ENCODE results near the gene PDIA5.
A peak's percentile ranks its signal among the peaks of the same experiment; 100 is the strongest.

PDIA5 gene

DNA sequence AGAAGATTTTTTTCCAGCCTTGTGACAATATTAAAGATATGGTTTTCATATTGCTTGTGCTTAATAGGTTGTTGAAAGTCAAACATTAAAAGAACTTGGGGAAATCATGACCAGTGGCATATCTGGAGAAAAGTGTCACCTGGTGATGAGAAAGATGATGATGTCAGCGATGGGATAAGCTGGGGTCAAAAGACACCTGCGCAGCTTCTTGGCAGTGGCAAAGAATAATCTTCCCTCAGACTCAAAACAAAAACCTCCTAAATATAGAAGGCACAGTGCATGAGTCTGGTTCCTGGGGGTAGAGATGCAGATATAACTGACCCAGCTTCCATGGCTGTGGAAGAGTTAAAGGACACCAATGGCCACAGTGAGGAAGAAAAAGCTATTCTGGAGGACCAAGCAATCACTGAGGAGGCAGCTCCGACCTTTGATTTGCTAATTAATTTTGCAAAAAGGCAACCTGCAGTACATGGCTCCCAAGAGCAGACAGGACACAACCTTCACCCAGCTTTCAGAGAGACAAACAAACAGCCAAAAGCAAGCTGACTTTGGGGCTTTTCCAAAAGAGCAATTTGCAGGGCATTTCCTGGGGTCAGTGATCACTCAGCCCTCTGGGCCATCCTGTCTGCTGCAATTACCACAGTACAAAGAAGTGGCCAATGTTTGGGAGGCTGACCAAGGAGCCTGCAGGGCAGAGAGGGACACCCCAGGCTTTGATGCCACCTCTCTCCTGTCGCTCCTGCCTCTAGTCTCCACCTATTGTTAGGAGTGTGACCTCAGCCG is 21.7 kb upstream of the PDIA5 start:
- DNase-seq, result no peak

DNA sequence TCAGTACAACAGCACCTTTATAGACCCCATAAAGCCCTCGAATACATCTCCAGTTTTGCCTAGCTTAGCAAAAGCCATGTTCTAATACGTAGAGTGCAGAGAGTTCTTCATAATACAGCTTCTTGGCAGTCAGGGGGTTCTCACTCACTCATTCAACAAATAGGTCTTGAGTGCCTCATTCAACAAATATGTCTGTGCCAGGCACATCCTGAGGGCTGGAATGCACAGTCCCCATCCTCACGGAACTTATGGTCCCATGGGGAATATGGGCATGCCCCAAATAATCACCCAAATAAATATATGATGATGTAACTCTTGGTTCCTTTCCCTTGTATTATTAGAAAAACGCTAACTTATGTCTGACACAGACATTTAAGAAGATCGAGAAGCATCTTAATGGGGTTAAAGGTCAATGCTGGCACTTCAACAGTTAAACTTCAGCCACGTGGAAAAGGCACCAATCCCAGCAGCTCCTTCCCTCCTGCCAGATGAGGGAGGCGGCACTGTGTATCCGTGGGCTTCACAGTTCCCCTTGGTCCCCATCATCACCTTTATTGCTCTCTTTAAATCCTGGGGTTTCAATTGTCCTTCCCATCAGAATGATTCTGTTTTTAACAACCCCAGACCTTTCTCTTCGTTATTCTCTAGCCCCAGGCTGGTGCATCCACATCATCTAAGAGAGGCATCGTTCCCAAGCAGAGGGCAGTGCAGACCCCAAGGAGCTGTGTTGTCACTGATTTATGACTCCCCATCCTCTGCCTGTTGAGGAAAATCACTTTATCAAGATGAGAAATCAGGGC is 20.4 kb upstream of the PDIA5 start:
- DNase-seq, result peak; percentile 77

DNA sequence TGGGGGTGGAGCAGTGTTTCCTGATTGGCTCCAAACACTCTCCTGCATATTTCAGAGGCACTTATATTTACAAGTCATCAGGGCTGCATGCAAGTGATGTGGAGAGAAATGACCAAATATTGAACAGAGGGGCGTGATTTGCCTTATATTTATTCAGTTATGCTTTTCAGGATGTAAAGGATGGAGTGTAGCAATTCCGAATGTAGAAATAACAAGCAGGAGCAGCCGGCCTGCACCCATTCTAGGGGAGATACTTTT is 19.8 kb upstream of the PDIA5 start:
- DNase-seq, result no peak

DNA sequence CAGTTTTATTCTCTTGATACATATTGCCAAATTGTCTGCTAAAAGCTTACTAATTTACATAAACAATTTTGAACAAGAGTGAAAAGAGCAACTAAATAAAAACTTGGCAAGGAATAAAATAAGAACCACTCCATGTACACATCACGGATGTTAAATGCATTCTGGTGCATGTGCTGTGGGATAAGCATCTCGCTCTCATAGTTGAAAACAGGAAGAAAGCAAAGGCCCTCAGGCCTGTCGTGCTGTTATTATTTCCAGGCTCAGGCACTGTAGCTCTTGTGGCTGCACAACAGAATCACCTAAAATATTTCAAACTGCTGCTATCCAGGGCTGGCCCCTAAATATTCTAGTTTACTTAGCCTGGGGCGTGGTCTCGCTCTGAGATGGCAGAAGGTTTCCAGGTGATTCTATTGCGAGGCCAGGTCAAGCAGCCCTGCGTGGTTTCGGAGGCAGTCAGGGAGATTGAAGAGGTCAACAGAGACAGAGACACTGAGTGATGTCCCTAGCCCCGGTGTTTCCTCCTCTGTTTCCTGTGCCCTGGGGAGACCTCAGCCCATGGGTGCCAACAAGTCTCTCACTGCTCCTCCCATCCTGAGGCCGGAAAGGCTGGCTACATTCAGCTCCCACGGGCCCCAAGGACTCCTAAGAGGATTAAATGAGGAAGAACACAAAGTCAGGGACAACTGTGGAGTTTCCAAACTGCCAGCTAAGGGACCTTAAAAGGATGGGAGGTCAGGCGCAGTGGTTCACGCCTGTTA is 18.2 kb upstream of the PDIA5 start:
- no peak for DNase-seq

DNA sequence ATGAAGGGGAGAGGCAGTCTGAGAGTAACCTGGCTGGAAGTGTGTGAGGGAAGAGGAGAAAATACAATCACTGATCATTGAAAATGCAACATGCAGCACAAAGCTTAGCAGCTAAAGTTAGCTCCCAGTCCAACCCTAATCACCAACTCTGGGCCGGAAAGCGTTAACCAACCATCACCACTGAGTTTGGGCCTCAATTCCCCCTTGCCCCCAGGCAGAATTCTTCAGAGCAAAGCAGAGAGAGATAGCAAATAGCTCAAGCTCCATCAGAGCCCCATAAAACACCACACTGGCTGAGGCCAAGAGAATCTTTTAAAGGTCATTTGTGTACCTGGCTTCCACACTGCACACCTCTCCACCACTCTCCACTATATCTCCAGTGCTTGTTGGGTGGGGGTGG is 16.2 kb upstream of the PDIA5 start:
- DNase-seq, result no peak

DNA sequence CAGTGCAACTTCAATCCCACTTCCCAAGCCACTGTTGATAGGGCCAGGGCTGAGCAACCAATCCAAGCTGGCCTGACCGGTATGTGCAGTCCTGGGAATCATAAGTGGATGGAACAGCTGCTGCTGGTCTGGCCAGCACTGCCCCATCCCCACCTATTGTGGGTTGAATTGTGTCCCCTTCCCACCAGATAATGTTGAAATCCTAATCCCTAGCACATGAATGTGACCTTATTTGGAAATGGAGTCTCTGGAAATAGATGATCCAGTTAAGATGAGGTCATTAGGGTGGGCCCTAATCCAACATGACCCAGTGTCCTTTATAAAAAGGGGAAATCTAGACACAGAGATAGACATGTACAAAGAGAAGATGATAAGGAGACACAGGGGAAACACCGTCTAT is 13.7 kb upstream of the PDIA5 start:
- DNase-seq, result no peak

DNA sequence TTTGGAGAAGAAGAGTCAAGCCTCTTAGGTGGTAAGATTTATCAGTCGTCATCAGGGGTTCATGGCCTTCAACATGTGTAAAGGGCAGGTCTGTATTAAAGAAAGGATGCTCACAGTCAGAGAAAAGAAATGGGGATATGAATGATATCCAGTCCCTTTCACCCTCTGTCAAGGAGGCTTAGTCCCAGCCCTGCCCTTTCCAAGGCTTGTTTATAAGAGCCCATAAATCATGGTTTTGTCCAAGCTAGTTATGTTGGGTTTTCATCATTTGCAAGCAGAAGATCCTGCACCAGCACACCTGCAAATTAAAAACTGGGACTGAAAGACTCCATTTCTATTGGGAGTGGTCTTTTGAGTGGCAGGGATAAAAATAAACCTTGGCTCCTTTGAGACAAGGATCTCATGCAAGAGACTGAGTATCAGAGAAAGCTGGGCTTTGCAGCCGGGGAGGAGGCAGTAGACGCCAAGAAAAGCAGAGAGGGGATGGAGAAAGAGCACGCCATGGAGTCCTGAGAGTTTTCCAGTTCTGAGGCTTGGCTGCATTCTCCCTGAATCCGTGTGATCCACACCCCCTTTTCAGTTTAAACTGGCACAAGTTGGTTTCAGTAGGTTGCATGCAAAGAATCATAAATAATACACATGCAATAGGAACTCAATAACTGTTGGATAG is 12.6 kb upstream of the PDIA5 start:
- no peak for DNase-seq

DNA sequence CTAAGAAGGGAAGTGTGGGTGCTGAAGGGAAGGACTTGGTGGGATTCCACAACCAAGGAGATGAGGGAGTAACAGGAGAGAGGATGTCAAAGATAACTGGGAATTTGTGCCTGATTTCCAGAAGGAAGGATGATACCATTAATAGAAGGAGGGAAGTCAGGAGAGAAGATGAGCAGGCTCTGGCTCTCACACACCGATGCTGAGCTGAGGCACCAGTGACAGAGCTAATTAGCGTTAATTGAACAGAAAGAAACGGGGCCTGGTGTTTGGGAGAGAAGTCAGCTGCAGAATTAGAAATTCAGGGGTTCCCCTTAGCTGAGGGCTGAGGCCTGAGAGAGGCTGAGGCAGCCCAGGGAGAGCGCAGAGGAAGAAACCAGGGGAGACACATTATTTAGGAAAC is 11.9 kb upstream of the PDIA5 start:
- DNase-seq, result peak; percentile 33

DNA sequence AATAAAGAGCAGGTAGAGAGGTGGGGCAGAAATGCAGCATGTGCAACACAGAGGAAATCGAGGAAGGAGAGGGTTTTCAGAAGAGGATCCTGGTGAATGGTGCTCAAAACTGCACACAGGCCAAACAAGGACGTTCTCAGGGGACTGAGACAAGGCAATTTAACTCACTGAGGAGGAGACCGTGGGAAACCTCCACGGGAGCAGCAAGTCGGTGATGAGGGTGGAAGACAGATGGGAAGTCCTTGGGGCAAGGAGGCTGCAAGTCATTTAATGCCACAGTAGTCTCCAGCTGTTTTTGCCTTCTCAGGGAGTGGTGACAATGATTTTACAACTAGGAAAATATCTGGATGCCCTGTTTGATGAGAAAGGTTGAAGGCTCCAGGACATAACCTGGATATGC is 11.5 kb upstream of the PDIA5 start:
- DNase-seq, result no peak

DNA sequence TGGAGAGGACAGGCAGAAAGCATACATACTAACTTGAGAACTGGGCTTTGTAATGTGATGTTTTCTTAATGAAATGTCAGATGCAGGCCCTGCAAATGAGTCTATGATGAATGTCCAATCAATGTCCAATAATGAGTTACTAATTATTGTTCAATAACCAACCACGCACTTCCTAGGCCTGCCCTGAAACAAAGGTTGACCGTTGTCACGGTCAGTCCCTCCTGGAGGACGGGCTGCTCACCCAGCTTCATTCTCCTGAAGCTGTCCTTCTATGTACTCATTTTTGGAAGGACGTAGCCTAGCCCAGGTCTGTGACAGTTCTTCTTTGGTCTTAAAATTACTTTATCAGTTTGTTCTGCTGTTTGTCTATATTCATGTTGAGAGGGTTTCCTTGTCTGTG is 8.3 kb upstream of the PDIA5 start:
- DNase-seq, result no peak

DNA sequence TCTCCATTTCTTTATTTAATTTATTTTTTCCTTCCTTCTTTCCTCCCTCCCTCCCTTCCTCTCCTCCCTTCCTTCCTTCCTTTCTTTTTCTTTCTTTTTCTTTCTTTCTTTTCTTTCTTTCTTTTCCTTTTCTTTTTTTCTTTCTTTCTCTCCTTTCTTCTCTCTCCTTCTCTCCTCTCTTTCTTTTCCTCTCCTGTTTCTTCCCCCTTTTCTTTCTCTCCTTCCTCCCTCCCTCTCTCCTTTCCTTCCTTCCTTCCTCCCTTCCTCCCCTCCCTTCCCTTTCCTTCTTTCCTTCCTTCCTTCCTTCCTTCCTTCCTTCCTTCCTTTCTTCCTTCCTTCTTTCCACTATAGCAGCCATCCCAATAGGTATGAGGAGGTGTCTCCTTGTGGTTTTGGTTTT is 6.8 kb upstream of the PDIA5 start:
- no peak for DNase-seq

DNA sequence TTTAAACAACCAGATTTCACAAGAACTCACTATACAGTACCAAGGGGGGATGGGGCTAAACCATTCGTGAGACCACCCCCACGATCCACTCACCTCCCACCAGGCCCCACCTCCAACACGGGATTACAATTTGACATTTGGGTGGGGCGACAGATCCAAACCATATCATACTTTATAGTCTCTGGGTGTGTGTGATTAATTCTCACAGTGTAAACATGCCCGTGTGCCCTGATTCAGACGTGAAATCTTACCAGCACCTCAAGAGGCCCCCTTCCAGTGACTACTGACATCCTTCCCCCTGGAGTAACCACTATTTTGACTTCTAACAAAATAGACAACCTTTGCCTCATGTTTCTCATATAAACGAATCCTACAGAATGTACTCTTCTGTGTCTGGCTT is 5.0 kb upstream of the PDIA5 start:
- no peak for DNase-seq

DNA sequence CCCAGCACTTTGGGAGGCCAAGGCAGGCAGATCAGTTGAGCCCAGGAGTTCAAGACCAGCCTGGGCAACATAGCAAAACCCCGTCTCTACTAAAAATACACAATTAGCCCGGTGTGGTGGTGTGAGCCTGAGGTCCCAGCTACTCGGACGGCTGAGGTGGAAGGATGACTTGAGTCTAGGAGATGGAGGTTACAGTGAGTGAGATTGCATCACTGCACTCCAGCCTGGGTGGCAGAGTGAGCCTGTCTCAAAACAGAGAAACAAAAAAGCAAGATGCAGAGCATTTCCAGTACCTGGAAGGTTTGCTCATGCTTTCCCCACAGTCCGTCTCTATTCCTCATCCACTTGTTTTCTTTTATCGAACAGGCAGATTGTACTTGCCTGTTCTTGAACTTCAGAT is 3.8 kb upstream of the PDIA5 start:
- DNase-seq, result no peak

DNA sequence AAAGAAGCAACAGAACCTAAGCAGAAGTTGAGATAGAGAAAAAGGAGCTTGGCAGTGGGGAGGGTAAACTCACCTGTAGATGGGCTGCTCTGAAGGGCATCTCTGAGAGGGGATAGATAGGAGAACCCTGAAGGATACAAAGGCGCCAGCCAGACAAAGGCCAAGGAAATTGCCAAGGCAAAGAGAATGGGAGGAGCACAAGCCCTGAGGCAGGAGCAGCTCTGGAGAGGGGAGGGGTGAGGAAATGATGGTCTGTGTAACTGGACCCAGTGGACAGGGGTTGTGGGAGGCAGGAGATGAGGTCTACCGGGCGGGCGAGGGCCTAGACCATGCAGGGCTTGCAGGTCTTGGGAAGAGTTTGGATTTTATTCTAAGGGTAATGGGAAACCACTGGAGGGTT is 2.3 kb upstream of the PDIA5 start:
- DNase-seq, result no peak

DNA sequence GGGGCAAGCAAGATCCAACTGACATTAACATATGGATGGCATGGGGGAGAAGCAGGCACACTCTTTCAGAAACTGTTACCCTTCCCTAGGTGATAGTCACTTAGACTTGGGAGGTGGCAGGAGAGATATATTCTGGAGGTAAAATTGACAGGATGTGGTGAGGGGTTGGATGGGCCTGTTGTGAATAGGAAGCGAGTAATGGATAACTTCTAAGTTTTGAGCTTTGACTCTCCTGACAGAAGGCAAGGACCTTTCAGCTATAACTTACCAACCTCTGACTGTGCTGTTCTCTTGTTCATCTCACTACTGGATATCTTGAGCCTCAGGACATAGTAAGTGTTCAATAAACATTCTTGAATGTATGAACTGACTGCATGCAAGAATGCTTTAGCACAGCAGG is 1.9 kb upstream of the PDIA5 start:
- DNase-seq, result no peak

DNA sequence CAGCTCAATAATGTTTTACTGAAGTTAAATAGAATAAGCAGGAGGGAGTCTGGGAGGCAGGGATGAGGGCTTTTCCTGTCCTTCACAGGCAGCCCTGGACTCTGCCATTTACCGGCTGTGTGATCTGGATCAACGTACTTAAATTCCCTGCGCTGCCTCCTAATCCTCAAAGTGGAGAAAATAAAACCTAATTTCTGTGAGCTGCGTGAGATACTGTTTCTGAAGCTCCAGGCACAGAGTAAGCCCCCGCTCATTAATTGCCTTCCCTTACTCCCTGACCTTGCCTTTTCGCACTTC is 278 bp upstream of the PDIA5 start:
- no peak for DNase-seq

DNA sequence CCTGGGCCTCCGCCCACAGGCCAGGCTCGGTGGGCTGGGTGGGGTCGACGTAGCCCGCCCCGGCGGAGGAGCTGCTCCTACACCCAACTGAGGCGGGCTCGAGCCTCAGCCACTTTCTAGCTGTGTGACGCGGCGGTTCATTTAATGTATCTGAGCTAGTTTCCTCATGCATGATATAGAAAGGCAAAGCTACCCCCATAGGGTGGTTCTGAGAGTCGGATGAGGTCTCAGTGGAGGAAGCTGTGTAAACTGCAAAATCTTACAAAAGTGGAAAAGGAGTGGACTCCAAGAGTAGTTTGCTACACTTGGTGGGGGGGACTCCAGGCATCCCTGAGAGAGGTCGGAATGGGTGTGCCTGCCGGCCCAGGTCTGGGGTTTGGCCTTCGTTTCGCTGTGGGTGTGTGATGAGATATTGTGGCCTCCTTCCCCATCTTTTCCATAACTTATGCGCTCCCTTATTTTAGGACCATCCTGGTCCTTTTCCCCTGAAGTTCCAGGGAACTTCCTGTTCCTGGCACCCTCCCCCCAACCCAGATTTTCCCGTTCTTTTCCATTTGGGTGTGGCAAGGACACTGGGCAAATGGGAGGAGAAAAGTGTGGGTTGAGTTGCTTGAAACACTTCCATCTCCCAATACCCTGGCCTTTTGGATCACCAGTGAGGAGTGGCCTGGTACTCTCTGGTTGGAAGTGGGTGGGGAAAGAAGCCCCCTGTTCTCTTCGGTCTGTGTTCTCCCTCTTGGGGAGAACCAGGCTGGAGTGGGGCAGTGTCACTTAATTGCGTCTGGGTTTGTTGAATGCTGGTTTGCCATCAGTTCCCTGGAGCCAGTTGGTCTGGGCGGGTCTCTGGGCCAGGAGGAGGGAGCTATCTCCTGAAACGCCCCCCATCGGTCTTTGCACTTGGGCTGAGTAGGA is 1.1 kb downstream of the PDIA5 start:
- no peak for DNase-seq

DNA sequence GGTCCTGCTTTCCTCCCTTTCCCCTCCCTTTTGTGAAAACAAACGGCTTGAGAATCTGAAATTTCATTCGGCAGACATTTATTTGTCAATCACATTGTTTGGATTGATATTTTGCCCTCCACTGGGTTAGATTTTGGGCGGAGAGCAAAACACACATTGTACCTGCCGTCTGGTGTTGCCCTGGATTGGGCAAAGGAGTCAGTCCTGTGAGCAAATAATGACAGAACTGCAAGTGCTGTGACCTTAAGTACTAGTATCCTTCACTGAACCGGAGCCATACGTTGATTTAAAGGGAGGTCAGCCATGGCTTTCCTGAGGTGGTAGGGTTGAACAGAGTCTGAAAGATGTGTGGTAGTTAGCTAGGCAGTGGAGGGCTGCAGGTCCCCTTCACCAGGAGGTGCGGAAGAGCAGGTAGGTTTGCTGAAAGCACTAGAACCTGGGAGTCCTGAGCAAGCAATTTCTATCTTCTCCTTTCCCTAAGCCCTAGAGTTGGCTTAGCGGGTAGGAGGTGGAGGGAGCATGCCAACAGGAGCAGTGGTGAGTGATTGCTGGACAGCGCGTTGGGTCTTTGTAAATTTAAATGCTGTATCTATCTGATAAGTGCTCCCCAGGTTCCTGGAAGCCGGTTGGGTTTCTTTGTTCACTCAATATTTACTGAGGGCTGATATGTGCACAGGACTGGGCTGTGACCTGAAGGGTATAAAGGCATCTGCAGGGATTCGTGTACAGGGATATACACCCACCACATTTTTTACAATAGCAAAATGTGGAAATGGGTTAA is 2.0 kb downstream of the PDIA5 start:
- no peak for DNase-seq

DNA sequence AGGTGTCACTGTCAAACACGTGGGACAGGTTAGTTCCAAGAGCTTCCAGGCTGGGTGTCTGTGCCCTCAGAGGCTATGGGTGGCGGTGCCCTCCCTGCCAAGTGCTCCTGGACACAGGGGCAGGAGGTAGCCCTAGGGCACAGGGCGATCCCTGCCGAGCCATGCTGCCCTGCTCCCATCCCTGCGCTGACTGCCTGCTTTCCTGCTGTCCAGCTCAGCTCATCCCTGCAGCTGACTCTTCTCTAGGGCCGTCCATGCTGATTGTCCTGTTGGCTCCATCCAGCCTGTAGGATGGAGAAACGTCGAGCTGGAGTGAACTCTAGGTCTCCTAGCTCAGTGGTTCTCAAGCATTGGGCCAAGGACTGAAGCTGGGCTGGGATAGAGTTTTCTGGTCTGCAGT is 3.7 kb downstream of the PDIA5 start:
- DNase-seq, result no peak

DNA sequence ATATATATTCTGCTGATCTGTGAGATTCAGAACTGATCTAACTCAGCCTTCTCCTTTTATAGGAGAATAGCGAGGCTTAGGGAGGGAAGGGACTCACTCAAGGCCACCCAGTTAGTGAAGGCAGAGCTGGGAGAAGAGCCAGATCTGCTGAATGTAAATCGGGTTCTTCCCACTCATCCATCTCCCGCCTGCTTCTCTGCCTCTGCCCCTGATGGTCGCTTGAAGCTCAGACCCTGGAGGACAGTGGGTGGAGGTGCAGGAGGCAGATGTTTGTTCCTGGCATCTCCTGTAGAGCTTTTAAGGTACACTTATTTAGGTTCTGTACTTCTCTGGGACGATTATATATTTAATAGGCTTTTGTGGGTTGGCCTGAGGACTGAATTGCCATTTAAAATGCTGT is 4.3 kb downstream of the PDIA5 start:
- DNase-seq, result no peak

DNA sequence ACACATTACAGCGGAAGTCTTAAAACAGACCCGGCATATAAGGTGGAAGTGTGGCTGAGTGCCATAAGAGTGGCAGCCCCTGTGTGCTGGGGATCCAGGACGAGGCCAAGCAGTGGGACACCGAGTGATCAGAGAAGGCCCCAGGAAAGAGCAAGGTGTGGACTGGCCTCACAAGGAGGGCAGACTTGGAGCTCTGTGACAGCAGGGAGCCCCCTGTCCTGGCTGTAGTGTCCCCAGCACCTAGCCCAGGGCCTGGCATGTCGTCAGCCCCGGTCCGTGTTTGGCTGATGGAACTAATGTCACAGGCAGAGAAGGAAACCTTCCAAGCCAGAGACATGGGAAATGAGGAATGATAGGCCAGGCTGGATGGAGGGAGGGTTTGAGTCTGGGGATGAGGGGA is 4.8 kb downstream of the PDIA5 start:
- no peak for DNase-seq

DNA sequence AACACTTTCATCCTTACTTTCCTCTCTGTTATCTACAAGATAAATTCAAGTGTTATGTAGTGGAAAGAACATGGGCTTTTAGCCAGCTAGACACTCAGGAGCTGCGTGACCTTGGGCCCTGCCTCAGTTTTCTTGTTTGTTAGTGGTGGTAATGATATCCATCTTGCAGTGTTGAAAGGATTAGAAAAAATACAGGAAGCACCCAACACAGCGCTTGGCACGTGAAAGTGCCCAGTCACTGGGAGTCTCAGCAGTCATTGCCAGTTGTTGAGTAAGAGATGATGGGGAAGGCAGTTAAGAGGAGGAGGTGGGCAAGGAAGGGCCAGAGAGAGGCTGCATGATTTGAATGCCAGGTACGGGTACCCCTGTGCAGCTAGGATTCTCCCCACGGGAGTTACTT is 5.3 kb downstream of the PDIA5 start:
- no peak for DNase-seq

Measured in T1000 (cell line).